NCI-H1417 (cell line): ENCODE data around the gene CD36.
A peak's percentile ranks its signal among the peaks of the same experiment; 100 is the strongest.

Experiments used
- DNase-seq, 3 experiments: peaks; one replicate each; lab custom pipeline; 2025; lab: John Stamatoyannopoulos, UW

Gene CD36

DNA sequence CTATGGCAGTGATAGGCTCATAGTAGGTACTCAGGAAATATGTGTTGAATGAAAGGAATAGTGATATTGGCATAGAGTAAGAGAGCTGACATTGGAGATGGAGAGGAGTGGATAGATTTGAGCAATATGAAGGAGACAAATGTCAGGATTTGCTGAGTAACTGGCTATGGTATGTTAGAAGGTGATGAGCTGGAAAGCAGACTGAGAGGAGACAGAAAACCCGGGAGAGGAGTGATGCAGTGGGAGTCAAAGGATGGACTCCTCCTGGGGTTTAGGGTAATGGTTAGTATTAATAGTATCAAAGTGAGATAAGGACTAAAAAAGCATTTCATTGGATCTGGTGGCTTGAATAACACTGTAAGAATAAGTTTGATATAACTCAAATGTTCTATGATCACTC lies 64.8 kb downstream of the CD36 start:
- no peak for DNase-seq

DNA sequence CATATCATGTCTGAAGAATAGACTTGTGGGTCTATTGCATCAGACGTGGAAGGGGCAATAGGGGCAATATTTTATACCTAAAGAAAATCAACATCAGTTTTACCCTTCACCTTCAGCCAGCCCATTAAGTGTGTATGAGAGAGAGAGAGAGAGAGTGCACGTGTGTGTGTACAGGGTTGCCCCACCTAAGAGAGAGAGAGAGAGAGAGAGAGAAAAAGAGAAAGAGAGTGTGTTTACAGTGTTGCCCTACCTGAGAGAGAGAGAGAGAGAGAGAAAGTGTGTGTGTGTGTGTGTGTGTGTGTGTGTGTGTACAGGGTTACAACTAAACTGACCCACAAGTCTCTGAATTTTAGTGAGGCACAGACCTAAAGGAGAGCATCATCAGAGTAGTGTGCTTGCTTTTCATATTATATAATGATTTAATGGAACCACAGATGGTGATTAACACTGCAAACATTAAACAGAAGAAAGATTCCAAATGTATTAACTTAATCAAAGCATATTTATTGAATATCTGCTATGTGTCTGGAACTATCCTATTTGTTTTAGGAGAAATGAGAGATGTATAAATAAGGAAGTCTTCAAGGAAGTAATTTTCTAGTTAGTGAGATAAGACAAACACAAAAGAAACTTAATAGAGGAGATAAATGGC lies 66.8 kb downstream of the CD36 start:
- peak in 1 of 3 experiments; percentile 61 for DNase-seq

DNA sequence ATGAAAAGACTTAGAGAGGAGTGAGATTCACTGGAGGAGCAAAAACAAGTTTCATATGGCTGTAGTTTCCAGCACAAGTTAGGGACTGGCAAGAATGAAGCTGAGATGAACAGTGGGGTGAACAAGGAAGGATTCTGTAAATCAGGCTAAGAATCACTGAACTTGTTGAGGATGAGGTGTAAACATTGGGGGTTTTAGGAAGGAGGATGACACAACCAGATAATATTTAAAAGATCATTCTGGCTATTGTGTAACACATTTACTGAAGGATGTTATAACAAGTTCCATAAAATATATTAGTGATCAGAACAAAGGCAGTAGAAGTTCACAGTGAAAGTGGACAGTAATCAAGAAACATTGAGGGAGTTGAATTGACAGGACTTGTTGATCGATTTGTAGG lies 68.9 kb downstream of the CD36 start:
- DNase-seq, result no peak

GRCh38 chr7:80708123-80708522 lies 69.7 kb downstream of the CD36 start:
- DNase-seq, result no peak

DNA sequence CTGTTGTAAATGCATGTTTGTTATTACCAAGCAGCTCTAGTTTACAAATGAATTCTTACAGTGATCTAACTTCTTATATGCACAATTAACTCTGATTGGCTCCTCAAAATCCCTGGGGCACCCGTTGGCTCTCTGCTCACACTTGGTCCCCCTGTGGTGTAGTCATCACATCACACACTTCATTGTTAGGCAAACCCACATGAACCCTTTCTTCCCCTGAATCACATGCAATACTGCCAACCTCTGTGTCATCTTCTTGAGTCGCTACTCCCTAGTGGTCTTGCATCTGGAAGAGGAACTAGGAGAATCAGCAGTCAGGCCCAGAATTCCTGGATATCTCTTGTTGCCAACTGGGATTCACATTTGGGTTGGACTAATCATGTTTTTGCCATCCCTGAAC lies 73.1 kb downstream of the CD36 start:
- DNase-seq, result no peak

GRCh38 chr7:80719261-80719660 lies 80.8 kb downstream of the CD36 start:
- DNase-seq, result no peak

GRCh38 chr7:80720146-80720545 lies 81.7 kb downstream of the CD36 start:
- DNase-seq, result no peak

DNA sequence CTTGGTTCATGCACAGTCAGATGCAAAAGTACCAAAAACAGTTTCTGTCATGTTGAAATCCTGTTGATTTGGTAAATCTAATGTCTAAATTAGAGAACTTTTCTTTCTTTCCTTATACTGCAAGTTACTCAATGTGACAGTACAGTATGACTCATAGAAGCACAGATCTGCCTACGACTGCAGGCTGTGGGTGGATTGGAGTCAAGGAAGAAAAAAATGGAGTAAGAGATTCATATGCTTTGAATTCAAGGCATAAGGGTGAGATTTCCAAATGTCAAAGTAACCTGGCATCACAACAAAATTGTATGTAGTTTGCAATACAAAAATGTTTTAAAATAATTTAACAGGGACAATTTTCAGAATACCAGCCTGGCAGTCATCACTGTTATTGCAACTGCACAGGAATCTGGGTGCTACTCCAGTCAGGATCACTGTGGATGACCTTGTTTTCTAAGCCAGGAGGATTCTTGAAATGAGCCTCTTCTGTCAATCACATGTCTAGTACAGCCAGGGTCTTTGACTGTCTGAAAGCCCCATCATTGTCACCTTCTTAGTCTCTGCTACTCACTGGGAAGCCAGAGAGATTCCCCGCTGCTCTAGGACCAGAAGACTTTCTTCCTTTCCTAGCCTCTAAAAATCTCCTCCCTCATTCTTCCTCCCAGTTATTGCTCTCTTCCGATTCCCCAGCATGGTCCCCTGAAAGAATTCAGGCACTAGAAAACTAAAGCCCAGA lies 83.6 kb downstream of the CD36 start:
- no peak for DNase-seq

- no peak for DNase-seq
Measured at GRCh38 chr7:80722616-80723195, 84.3 kb downstream of the CD36 start.

GRCh38 chr7:80724249-80724871 lies 85.9 kb downstream of the CD36 start:
- peak in 1 of 3 experiments; percentile 37 for DNase-seq

GRCh38 chr7:80725181-80725611 lies 86.8 kb downstream of the CD36 start:
- DNase-seq, result peak in 1 of 3 experiments; percentile 62
